Measurements from ENCODE around the gene NID2.

DNA sequence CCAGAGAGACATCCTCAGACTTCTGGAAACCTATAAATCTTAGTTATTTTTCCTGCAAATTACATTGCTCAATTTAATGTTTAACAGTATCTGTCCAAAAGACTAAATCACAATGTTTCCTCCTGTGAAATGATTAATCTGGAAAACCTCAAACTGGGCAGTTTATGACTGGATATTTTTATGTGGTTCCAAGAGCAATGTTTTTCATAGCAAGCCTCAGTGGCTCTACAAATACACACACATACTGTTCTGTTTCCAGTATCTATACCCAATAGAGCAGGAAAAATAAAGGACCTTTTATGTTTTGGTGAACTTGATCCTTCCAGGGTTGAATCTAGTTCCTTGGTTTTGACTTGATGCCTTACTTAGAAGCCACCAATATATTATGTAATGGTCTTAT, 9.2 kb downstream of the NID2 start:
- TF ChIP-seq, protein P1, sequence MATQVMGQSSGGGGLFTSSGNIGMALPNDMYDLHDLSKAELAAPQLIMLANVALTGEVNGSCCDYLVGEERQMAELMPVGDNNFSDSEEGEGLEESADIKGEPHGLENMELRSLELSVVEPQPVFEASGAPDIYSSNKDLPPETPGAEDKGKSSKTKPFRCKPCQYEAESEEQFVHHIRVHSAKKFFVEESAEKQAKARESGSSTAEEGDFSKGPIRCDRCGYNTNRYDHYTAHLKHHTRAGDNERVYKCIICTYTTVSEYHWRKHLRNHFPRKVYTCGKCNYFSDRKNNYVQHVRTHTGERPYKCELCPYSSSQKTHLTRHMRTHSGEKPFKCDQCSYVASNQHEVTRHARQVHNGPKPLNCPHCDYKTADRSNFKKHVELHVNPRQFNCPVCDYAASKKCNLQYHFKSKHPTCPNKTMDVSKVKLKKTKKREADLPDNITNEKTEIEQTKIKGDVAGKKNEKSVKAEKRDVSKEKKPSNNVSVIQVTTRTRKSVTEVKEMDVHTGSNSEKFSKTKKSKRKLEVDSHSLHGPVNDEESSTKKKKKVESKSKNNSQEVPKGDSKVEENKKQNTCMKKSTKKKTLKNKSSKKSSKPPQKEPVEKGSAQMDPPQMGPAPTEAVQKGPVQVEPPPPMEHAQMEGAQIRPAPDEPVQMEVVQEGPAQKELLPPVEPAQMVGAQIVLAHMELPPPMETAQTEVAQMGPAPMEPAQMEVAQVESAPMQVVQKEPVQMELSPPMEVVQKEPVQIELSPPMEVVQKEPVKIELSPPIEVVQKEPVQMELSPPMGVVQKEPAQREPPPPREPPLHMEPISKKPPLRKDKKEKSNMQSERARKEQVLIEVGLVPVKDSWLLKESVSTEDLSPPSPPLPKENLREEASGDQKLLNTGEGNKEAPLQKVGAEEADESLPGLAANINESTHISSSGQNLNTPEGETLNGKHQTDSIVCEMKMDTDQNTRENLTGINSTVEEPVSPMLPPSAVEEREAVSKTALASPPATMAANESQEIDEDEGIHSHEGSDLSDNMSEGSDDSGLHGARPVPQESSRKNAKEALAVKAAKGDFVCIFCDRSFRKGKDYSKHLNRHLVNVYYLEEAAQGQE (IDR thresholded peaks at IDR 0.05; ENCODE audit: insufficient read depth in 1 of 2, low read depth in 2 of 2, low read length in 2 of 2), result no peak
- TF ChIP-seq POLR2AphosphoS5 (IDR thresholded peaks at IDR 0.05; ENCODE audit: low read depth, low read length), result no peak
- TF ChIP-seq SIN3A (IDR thresholded peaks at IDR 0.05; ENCODE audit: borderline replicate concordance, insufficient read depth, low read length), result no peak

Measured in PFSK-1 (cell line).